Prostate gland (tissue), 2 donors: ENCODE measurements around the gene BRPF1.

Experiments used
- POLR2A ChIP-seq: fragments of 450-650 bp; IDR thresholded peaks from one replicate; pipeline ENCODE4 v1.6.1; 2016; ENCODE audit warnings: antibody characterized with exemption, mild to moderate bottlenecking
- POLR2AphosphoS5 ChIP-seq: sonication (generic); formaldehyde crosslinking; IDR thresholded peaks from one replicate; pipeline ENCODE4 v1.6.1; 2017; ENCODE audit warnings: antibody characterized with exemption
- TF ChIP-seq, protein P1 (sequence below), 4 experiments: fragments of 200-600 bp in 2 of 4; fragments of 450-650 bp in 2 of 4; sonication (generic) in 2 of 4; IDR thresholded peaks; 1 replicate in 3 of 4; 2 replicates in 1 of 4; pipeline ENCODE4 v1.5.1; 2016 to 2019; ENCODE audit warnings: antibody characterized with exemption in 4 of 4, mild to moderate bottlenecking in 2 of 4, moderate library complexity in 2 of 4

DNA sequence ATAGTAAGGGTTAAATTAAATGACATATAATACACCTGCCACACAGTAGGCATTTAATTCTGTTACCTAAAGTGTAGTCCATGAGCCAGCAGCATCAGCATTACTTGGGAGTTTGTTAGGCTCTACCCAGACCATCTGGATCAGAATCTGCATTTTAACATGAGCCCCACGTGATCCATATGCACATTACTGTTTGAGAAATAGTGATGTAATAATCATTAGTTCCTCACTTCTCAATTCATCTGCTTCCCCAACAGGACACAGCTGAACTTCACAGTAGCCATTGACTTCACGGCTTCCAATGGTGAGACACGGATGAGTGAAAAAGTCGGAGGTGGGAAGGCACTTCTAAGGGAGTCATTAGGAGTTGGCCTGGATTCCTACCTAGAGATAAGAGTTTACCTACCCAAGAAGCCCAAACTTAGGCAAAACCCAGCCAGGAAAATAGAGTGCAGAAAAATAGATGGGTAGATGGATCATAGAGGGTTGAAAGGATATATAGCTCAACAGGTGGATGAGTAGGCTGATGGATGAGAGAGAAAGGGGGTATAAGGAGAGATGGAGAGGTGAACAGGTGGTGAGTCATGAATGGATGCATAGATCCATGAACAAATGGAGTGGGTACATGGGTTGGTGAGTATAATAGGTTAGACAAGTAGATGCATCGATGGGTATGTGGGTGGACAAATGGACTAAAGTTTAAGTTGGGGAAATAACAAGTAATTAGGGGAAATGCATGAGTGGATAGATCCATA lies 14.6 kb upstream of the BRPF1 start:
- TF ChIP-seq, protein P1, sequence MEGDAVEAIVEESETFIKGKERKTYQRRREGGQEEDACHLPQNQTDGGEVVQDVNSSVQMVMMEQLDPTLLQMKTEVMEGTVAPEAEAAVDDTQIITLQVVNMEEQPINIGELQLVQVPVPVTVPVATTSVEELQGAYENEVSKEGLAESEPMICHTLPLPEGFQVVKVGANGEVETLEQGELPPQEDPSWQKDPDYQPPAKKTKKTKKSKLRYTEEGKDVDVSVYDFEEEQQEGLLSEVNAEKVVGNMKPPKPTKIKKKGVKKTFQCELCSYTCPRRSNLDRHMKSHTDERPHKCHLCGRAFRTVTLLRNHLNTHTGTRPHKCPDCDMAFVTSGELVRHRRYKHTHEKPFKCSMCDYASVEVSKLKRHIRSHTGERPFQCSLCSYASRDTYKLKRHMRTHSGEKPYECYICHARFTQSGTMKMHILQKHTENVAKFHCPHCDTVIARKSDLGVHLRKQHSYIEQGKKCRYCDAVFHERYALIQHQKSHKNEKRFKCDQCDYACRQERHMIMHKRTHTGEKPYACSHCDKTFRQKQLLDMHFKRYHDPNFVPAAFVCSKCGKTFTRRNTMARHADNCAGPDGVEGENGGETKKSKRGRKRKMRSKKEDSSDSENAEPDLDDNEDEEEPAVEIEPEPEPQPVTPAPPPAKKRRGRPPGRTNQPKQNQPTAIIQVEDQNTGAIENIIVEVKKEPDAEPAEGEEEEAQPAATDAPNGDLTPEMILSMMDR (IDR thresholded peaks at IDR 0.05), result no peak
- TF ChIP-seq POLR2AphosphoS5 (no peak), POLR2A (no peak)
